AG04449 (cell line): ENCODE data around the gene MAN1B1.

Experiments
- CTCF ChIA-PET: fragments of 350-600 bp; formaldehyde crosslinking; extraction: SDS; loops from one replicate; lab custom pipeline; 2021; ENCODE audit warnings: antibody characterized with exemption; lab: Yijun Ruan, JAX
- POLR2A ChIA-PET: fragments of 400-600, 350-600 bp; formaldehyde crosslinking; extraction: SDS; loops from one replicate; lab custom pipeline; 2020; ENCODE audit warnings: antibody characterized with exemption, inconsistent platforms; lab: Yijun Ruan, JAX
- DNase-seq: peaks from one replicate; pipeline ENCODE4 v3.0.0-alpha.2; 2010; ENCODE audit warnings: low read depth, low spot score
- H3K4me3 ChIP-seq: 2 replicates; pipeline ENCODE4 v1.5.1; 2011; ENCODE audit warnings: low read depth, mild to moderate bottlenecking, control low read depth, low read length
- CTCF ChIP-seq: IDR thresholded peaks from one replicate; pipeline ENCODE4 v1.5.1; 2011; ENCODE audit warnings: mild to moderate bottlenecking, moderate library complexity, low read length, control low read depth, inconsistent platforms; ENCODE audit not compliant: insufficient read depth; ENCODE audit errors: missing control alignments

MAN1B1 gene

GRCh38 chr9:137071282-137071681, 15.5 kb upstream of the MAN1B1 start:
- CTCF ChIA-PET: interaction anchor here (0.8 to 21.0 kb wide), 8 partner anchors 11 to 284 kb away, joined by 3 to 364 read pairs (median 32); partner anchors contain the start of genes ABCA2, ENTPD2, FUT7 and MAN1B1
- POLR2A ChIA-PET: interaction anchor here (0.9 kb wide), 1 partner anchor 16 kb away, joined by 3 read pairs; the partner anchor contains the start of gene MAN1B1
- H3K4me3 ChIP-seq: no peak overlapping the region; the same call in 1 of the 2 replicates
- DNase-seq: no peak
- no peak for TF ChIP-seq CTCF

DNA sequence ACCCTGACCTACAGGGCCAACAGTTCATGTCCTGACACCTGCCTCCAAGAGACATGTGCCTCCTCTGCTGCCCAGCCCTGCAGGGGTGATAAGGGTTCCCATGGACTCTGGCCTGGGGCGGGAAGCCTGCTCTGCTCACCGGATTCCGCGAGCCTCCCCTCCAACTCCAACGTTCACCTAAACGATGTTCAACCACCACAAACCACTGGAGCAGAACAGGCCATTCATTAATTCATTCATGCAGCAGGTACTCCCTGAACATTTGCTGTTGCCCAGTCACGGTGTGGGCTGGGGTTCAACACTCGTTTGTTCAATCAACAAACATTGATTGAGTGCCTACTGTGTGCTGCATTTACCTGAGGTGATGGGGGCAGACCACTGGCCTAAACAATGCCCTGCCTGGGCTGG, 12.8 kb upstream of the MAN1B1 start:
- ChIA-PET CTCF (interaction anchor here (17.0 to 19.1 kb wide), 2 partner anchors 6 to 23 kb away, joined by 208 to 364 read pairs; partner anchors contain the start of genes ENTPD2, NPDC1 and SAPCD2), POLR2A (no interaction called here)
- no peak for TF ChIP-seq CTCF

DNA sequence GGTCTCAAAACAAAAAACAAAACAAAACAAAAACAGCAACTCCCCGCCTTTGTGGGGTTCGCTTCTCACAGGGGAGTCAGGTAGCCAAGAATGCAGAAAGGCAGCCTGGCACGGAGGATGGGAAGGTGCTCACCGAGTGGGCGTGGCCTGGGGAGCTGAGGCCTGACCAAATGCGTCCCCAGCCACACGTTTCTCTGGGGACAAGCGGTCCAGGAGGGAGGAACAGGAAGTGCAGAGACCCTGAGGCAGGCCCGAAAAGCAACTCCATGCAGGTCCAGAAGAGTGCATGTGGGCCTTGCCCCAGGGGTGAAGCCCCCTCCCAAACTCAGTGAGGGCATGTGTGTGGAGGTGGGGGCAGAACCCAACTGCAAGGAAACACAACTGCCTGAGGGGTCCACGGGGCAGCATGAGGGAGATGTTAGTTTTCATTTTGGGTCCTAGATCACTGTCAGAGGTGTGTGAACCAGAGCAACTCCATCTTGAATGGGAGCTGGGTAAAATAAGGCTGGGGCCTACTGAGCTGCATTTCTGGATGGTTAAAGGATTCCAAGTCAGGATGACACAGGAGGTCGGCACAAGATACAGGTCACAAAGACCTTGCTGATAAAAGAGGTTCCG, 12.0 kb upstream of the MAN1B1 start:
- no peak for DNase-seq
- no peak for TF ChIP-seq CTCF
- POLR2A ChIA-PET: no interaction called here
- no peak overlapping the region for H3K4me3 ChIP-seq
- CTCF ChIA-PET: interaction anchor here (0.6 to 17.0 kb wide), 2 partner anchors 7 to 13 kb away, joined by 3 to 208 read pairs; partner anchors contain the start of gene SAPCD2

More for the DNA sequence above, 12.8 kb upstream of the MAN1B1 start:
- DNase-seq: no peak
- H3K4me3 ChIP-seq: no peak overlapping the region

- CTCF ChIA-PET: interaction anchor here (0.6 to 17.0 kb wide), 2 partner anchors 7 to 14 kb away, joined by 3 to 208 read pairs; partner anchors contain the start of gene SAPCD2
- no peak for TF ChIP-seq CTCF
- POLR2A ChIA-PET: no interaction called here
- DNase-seq: no peak
- no peak overlapping the region for H3K4me3 ChIP-seq
These were observed 11.5 kb upstream of the MAN1B1 start for GRCh38 chr9:137075275-137075775.

GRCh38 chr9:137076636-137077009, 10.2 kb upstream of the MAN1B1 start:
- ChIA-PET CTCF (interaction anchor here (0.9 to 17.0 kb wide), 7 partner anchors 9 to 160 kb away, joined by 3 to 208 read pairs (median 4); partner anchors contain the start of genes MAN1B1, NPDC1, RNF224 and SAPCD2), POLR2A (interaction anchor here (0.7 to 2.7 kb wide), 2 partner anchors 8 to 10 kb away, joined by 3 to 16 read pairs; partner anchors contain the start of gene MAN1B1)
- no peak for DNase-seq

More at GRCh38 chr9:137076636-137077009, 10.2 kb upstream of the MAN1B1 start:
- no peak for TF ChIP-seq CTCF
- H3K4me3 ChIP-seq: peak overlapping the region; percentile 68
